Panc1 (cell line): Measurements from ENCODE around the gene SFXN3.

Experiments
- POLR2AphosphoS5 ChIP-seq: IDR thresholded peaks from 2 replicates; pipeline ENCODE4 v1.6.1; 2012; ENCODE audit warnings: mild to moderate bottlenecking, low read depth, low read length, moderate library complexity
- SIN3A ChIP-seq: IDR thresholded peaks from 2 replicates; pipeline ENCODE4 v1.6.1; 2012; ENCODE audit warnings: low read depth, mild to moderate bottlenecking, low read length, moderate library complexity, borderline replicate concordance; ENCODE audit not compliant: insufficient read depth
- TF ChIP-seq, protein P1 (sequence below): fragments of 450-650 bp; IDR thresholded peaks from 2 replicates; pipeline ENCODE4 v1.5.1; 2017; ENCODE audit warnings: mild to moderate bottlenecking

DNA sequence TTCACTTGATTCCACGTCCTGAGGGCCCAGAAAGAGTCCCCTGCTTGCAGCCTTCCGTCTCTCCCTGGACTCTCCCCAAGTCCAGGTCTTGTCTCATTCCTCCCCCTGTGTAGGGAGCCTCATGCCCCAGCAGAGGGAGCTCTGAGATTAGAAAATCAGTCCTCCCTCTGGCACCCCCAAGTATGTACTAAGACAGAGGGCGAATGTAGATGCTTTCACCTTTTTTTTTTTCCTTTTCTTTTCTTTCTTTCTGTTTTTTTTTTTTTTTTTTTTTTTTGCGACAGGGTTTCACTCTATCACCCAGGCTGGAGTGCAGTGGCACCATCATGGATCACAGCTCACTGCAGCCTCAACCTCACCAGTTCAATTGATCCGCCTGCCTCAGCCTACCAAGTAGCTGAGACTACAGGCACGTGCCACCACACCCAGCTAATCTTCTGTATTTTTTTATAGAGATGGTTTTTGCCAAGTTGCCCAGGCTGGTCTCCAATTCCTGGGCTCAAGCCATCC lies 10.3 kb downstream of the SFXN3 start:
- TF ChIP-seq, protein P1, sequence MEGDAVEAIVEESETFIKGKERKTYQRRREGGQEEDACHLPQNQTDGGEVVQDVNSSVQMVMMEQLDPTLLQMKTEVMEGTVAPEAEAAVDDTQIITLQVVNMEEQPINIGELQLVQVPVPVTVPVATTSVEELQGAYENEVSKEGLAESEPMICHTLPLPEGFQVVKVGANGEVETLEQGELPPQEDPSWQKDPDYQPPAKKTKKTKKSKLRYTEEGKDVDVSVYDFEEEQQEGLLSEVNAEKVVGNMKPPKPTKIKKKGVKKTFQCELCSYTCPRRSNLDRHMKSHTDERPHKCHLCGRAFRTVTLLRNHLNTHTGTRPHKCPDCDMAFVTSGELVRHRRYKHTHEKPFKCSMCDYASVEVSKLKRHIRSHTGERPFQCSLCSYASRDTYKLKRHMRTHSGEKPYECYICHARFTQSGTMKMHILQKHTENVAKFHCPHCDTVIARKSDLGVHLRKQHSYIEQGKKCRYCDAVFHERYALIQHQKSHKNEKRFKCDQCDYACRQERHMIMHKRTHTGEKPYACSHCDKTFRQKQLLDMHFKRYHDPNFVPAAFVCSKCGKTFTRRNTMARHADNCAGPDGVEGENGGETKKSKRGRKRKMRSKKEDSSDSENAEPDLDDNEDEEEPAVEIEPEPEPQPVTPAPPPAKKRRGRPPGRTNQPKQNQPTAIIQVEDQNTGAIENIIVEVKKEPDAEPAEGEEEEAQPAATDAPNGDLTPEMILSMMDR = peak; percentile 95
- TF ChIP-seq POLR2AphosphoS5 (no peak), SIN3A (no peak)
